Hepatocyte (in vitro differentiated cells): ENCODE results near the gene CAST. TPM values are rescaled to one million over a fixed set of nuclear protein-coding genes. Genes with fewer than 3 reads are reported as not detected.

Source experiments
- DNase-seq: peaks from one replicate; pipeline ENCODE4 v3.0.0-alpha.2; 2016; ENCODE audit warnings: low spot score
- H2AFZ ChIP-seq: fragments of 200-600 bp; sonication (generic); 2 replicates; pipeline ENCODE4 v1.6.0; 2016; ENCODE audit warnings: antibody characterized with exemption, mild to moderate bottlenecking
- H3K27ac ChIP-seq: fragments of 200-600 bp; sonication (generic); 2 replicates; pipeline ENCODE4 v1.5.1; 2016; ENCODE audit warnings: mild to moderate bottlenecking
- H3K27me3 ChIP-seq: fragments of 200-600 bp; sonication (generic); 2 replicates; pipeline ENCODE4 v1.6.1; 2016
- H3K36me3 ChIP-seq: fragments of 200-600 bp; sonication (generic); replicated peaks from 2 replicates; pipeline ENCODE4 v1.5.1; 2016; ENCODE audit warnings: low read depth; ENCODE audit not compliant: insufficient read depth
- H3K4me1 ChIP-seq: fragments of 200-600 bp; sonication (generic); 2 replicates; pipeline ENCODE4 v1.5.1; 2016; ENCODE audit warnings: mild to moderate bottlenecking, moderate library complexity; ENCODE audit not compliant: insufficient read depth
- H3K4me2 ChIP-seq: fragments of 200-600 bp; sonication (generic); 2 replicates; pipeline ENCODE4 v1.6.0; 2016
- H3K4me3 ChIP-seq: fragments of 200-600 bp; sonication (generic); 2 replicates; pipeline ENCODE4 v1.5.1; 2016; ENCODE audit warnings: mild to moderate bottlenecking
- H3K79me2 ChIP-seq: fragments of 200-600 bp; sonication (generic); 2 replicates; pipeline ENCODE4 v1.6.0; 2017; ENCODE audit warnings: mild to moderate bottlenecking
- H3K9me2 ChIP-seq: fragments of 200-600 bp; sonication (generic); replicated peaks from 2 replicates; pipeline ENCODE4 v1.6.0; 2017; ENCODE audit warnings: mild to moderate bottlenecking; ENCODE audit not compliant: insufficient read depth
- H3K9me3 ChIP-seq: fragments of 200-600 bp; sonication (generic); 2 replicates; pipeline ENCODE4 v1.5.1; 2016; ENCODE audit warnings: low read depth, mild to moderate bottlenecking
- H4K20me1 ChIP-seq: fragments of 200-600 bp; sonication (generic); 2 replicates; pipeline ENCODE4 v1.6.0; 2016; ENCODE audit warnings: mild to moderate bottlenecking; ENCODE audit not compliant: insufficient read depth, poor library complexity, severe bottlenecking
- EZH2 ChIP-seq: fragments of 200-600 bp; sonication (generic); IDR thresholded peaks from 2 replicates; pipeline ENCODE4 v1.6.1; 2016; ENCODE audit warnings: antibody characterized with exemption, mild to moderate bottlenecking, borderline replicate concordance
- EZH2phosphoT487 ChIP-seq: fragments of 200-600 bp; sonication (generic); IDR thresholded peaks from one replicate; pipeline ENCODE4 v1.6.1; 2018; ENCODE audit warnings: antibody characterized with exemption, mild to moderate bottlenecking, low read depth, moderate library complexity; ENCODE audit not compliant: unreplicated experiment, severe bottlenecking
- WGBS: methylation state at CpG from one replicate; pipeline ENCODE4 v1.1.6; 2016; ENCODE audit warnings: low lambda C conversion rate; ENCODE audit errors: missing lambda C conversion rate; 5-methylcytosine and 5-hydroxymethylcytosine counted together
- polyA plus RNA-seq: library from polyadenylated mRNA; unstranded; fragments of >200 nt; fragmentation: Nextera tagmentation; extraction: Ambion mirVana; gene quantifications from 2 replicates; pipeline ENCODE4 v1.2.1, GENCODE V29; 2016
- total RNA-seq: library from RNA; depleted of rRNA; stranded (reverse); fragments of >200 nt; gene quantifications from 2 replicates; pipeline ENCODE4 v1.2.3, GENCODE V29; 2014
- TF ChIP-seq, protein P1 (sequence below): fragments of 200-600 bp; sonication (generic); IDR thresholded peaks from 2 replicates; pipeline ENCODE4 v1.5.1; 2016; ENCODE audit warnings: antibody characterized with exemption, mild to moderate bottlenecking; ENCODE audit not compliant: poor library complexity

The CAST gene
- total and polyA plus RNA-seq, 2 experiments from 2014 or later, result 140 to 177 TPM

DNA sequence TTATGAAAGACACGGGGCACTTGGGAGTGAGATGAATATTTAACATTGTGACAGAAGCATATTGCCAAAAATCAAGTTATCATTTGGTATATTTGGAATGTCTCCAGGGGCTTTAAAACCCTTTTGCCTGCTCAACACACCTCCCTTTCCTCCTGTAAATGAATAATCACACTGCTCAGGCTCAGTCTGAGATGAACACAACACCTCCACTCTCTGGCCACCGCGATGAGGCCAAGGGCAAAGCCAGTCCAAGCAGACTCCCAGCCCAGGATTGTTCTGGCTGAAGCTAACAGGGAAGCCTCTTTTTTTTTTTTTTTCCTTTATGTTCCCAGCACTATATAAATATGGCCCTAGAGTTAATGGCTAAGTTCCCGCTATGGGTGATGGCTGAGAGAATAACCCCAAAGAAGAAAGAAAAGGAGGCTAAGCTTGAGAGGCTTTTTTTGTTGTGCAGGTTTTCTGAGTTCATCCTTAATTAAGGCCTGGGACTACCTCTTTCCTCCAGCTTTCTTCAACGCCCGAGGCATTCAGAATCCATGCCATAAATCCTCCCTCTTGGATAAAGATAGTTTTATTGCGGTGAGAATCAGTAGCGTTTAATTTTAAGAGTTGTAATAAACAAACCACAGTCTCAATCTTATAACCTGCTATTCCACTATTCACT, 156.1 kb downstream of the CAST start:
- 76% methylated on average over 8 of the region's 8 CpGs for WGBS
- no peaks in the 10 kb centered on the region for H3K9me3 ChIP-seq
- H3K9me2 ChIP-seq, result no peaks in the 10 kb centered on the region
- no peaks in the 10 kb centered on the region for H3K36me3 ChIP-seq
- no peaks in the 10 kb centered on the region for H4K20me1 ChIP-seq
- H3K4me2 ChIP-seq, result no peak overlapping the region
- no peak overlapping the region for H3K4me3 ChIP-seq
- TF ChIP-seq, protein P1, sequence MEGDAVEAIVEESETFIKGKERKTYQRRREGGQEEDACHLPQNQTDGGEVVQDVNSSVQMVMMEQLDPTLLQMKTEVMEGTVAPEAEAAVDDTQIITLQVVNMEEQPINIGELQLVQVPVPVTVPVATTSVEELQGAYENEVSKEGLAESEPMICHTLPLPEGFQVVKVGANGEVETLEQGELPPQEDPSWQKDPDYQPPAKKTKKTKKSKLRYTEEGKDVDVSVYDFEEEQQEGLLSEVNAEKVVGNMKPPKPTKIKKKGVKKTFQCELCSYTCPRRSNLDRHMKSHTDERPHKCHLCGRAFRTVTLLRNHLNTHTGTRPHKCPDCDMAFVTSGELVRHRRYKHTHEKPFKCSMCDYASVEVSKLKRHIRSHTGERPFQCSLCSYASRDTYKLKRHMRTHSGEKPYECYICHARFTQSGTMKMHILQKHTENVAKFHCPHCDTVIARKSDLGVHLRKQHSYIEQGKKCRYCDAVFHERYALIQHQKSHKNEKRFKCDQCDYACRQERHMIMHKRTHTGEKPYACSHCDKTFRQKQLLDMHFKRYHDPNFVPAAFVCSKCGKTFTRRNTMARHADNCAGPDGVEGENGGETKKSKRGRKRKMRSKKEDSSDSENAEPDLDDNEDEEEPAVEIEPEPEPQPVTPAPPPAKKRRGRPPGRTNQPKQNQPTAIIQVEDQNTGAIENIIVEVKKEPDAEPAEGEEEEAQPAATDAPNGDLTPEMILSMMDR, result no peak
- TF ChIP-seq EZH2 (no peak), EZH2phosphoT487 (no peak)
- no peak for DNase-seq
- no peaks in the 10 kb centered on the region for H3K27me3 ChIP-seq
- no peaks in the 10 kb centered on the region for H3K79me2 ChIP-seq
- no peaks in the 10 kb centered on the region for H3K4me1 ChIP-seq
- H3K27ac ChIP-seq, result no peak overlapping the region
- no peak overlapping the region for H2AFZ ChIP-seq

DNA sequence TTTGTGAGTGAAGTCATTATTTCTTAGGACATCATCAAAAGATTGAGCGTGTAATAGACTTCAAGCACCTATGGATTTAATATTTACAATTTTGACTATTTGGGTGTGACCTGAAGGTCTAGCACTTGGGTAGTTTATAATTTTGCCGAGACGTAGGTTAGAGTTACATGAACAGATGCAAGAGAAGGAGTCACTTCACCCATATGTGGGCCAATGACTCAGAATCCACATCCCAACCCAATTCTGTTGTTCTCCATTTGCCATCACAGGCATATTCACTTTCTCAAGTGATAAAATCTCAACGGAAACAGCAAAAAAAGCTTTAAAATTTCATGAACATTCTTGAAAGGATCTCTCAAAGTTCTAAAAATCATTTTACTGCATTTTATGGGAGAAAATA, 157.6 kb downstream of the CAST start:
- H3K9me2 ChIP-seq, result no peaks in the 10 kb centered on the region
- H3K27ac ChIP-seq, result no peak overlapping the region
- H4K20me1 ChIP-seq, result no peaks in the 10 kb centered on the region
- H2AFZ ChIP-seq, result no peak overlapping the region
- DNase-seq, result no peak
- no peaks in the 10 kb centered on the region for H3K27me3 ChIP-seq
- H3K9me3 ChIP-seq, result no peaks in the 10 kb centered on the region
- H3K4me1 ChIP-seq, result no peaks in the 10 kb centered on the region
- TF ChIP-seq, protein P1, result no peak
- TF ChIP-seq EZH2, result no peak
- no peak for TF ChIP-seq EZH2phosphoT487
- no peak overlapping the region for H3K4me3 ChIP-seq
- no peaks in the 10 kb centered on the region for H3K79me2 ChIP-seq
- 96% methylated on average over 4 of the region's 4 CpGs for WGBS
- H3K36me3 ChIP-seq, result no peaks in the 10 kb centered on the region
- H3K4me2 ChIP-seq, result no peak overlapping the region

GRCh38 chr5:96821260-96821916, 159.2 kb downstream of the CAST start:
- Histone ChIP-seq H3K27ac (no peak overlapping the region), H3K9me3 (no peaks in the 10 kb centered on the region), H3K36me3 (no peaks in the 10 kb centered on the region), H3K27me3 (no peaks in the 10 kb centered on the region), H2AFZ (no peak overlapping the region), H3K9me2 (no peaks in the 10 kb centered on the region), H4K20me1 (no peaks in the 10 kb centered on the region), H3K4me3 (no peak overlapping the region), H3K4me1 (no peaks in the 10 kb centered on the region), H3K4me2 (no peak overlapping the region), H3K79me2 (no peaks in the 10 kb centered on the region)
- 46% methylated on average over 2 of the region's 2 CpGs for WGBS
- TF ChIP-seq, protein P1, result no peak
- TF ChIP-seq EZH2, result no peak
- no peak for TF ChIP-seq EZH2phosphoT487
- no peak for DNase-seq
